IPS-11a (cell line): ENCODE measurements around the gene PEX14.

ENCODE experiments used
- H3K4me3 ChIP-seq: one replicate; pipeline ENCODE4 v1.5.1; 2013; ENCODE audit warnings: low read depth, low read length, control low read depth

PEX14 gene

GRCh38 chr1:10538646-10539355, 64.1 kb downstream of the PEX14 start:
- H3K4me3 ChIP-seq, result no peak overlapping the region

DNA sequence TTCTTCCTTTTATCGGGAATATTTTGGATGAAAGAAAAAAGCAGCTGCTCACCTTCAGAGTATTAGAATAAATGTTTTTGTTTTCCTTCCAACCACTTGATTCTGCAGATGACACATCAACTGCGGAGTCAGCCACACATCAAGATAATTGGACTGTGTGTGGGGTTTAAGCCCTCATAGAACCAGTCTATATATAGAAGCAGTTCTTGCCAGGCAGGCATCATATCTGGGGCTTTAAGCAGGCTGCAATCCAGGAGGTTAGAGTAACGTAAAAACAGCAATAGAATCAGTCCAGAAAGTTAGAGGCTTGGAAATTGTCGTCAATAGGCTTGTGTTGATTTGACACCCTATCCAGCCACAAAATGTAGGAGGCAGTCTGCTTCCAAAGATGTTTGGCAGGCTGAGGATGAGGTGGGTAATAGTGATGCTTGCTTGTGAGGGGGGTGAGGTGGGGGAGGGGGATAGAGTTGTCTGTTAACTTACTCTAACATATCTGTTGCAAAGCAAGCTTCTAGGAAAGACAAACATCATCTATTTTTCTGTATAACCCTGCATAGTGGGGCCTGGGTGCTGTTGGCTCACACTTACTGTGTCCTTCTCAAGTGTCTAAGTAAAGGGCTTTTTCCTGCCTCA, 64.8 kb downstream of the PEX14 start:
- H3K4me3 ChIP-seq, result no peak overlapping the region

DNA sequence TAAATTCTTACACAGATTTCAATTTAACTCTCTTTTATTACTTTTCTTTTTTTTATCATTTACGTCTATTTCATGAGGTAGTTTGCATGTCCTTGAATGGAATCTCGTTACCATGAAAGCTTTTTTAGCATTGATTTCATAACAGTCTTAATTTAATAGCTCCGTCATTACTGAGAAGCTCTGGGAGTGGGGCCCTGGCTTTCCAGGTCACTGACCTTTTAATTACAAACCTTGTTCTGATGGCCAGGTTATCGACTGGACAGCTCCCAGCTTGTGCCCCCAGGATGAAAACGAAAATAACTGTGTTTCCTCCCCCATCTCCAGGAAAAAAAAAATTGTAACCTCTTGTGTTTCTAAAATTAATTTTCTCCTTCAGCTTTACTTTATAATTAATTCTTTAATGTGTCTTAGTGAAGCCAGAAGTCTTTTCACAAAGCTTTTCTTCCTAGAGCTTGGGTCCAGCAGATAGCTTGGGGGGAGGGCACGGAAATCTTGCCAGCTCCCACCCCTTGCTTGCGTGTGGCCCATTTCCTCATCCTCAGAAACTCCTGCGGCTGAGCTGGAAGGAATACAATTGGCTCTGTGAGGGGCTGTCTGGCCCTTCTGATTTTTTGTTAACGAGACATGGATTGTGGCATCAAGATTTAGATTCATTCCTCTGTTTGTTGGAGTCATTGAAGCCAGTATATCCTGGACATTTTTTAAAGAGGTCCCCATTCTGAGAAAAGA, 65.7 kb downstream of the PEX14 start:
- no peak overlapping the region for H3K4me3 ChIP-seq

DNA sequence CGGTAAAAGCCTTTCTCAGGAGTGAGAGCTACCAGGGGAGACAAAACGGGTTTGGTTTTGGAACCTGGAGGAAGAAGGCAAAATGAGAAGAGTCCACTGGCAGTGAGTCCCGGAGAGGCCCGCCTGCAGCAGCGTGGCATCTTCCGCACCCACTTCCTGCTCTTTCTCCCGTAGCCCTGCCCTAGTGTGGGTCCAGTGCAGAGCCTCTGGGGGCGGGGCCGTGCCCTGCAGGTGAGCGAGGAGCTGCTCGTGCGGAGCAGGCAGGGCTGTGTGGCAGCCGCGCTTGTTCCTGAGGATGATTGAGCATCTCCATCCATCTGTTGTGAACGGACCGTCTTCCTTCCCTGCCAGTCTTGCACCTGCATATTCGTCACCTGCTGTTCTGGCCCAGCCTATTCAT, 66.5 kb downstream of the PEX14 start:
- H3K4me3 ChIP-seq, result no peak overlapping the region

DNA sequence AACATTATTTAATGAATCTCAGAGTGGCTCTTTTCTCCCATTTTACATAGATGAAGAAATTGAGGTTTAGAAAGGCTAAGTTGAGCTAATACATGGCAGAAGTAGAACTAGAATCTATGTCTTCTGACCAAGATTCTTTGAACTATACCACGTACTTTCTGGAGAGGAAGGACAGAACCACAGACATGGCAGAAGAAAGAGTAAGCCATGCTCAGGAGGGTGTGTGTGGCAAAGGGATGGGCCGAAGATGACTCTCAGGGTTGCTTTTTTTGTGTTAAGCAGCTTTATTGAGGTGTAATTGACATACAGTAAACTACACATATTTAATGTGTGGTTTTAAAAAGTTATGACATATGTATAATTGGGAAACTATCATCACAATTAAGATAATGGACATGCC, 69.5 kb downstream of the PEX14 start:
- no peak overlapping the region for H3K4me3 ChIP-seq

GRCh38 chr1:10546896-10547295, 72.1 kb downstream of the PEX14 start:
- H3K4me3 ChIP-seq, result no peak overlapping the region

- H3K4me3 ChIP-seq, result no peak overlapping the region
Measured at GRCh38 chr1:10549904-10550664, 75.3 kb downstream of the PEX14 start.

GRCh38 chr1:10553118-10553517, 78.4 kb downstream of the PEX14 start:
- no peak overlapping the region for H3K4me3 ChIP-seq

- H3K4me3 ChIP-seq, result no peak overlapping the region
Measured at GRCh38 chr1:10555635-10556429, 81.1 kb downstream of the PEX14 start.

GRCh38 chr1:10556430-10557005, 81.8 kb downstream of the PEX14 start:
- H3K4me3 ChIP-seq, result no peak overlapping the region

GRCh38 chr1:10557714-10558113, 83.0 kb downstream of the PEX14 start:
- no peak overlapping the region for H3K4me3 ChIP-seq

- H3K4me3 ChIP-seq, result no peak overlapping the region
Measured at GRCh38 chr1:10559386-10559785, 84.6 kb downstream of the PEX14 start.

DNA sequence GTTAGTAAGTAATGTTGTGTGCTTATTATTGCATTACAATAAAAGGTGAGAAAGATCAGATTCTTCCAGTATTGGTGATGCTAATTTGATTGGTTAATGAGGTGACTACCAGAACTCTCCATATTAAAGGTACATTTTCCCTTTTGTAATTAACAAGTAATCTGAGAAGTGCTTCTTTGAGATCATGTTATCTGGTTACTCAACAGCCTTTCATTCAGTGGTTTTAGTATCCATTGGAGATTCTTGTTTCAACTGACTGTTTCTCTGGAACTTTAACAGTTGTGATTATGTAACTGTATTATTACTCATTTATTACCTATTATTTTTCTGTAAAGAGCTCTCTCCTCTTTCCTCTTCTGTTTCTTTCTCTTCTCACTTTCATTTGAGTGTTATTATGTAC, 86.7 kb downstream of the PEX14 start:
- H3K4me3 ChIP-seq, result no peak overlapping the region

DNA sequence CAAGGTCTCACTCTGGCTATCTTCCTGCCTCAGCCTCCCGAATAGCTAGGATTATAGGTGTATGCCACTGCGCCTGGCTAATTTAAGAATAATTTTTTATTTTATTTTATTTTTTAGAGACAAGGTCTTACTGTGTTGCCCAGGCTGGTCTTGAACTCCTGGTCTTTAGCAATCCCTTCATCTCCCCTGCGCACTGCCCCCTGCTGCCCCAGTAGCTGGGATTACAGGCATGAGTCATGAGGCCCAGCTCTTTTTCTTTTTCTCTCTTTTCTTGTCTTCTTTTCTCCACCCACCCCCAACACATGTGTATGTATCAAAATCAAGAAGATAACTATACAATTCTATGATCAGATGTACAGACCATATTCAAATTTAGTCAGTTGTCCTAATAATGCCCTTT, 87.2 kb downstream of the PEX14 start:
- no peak overlapping the region for H3K4me3 ChIP-seq

- no peak overlapping the region for H3K4me3 ChIP-seq
Measured at GRCh38 chr1:10564063-10564462, 89.3 kb downstream of the PEX14 start.

DNA sequence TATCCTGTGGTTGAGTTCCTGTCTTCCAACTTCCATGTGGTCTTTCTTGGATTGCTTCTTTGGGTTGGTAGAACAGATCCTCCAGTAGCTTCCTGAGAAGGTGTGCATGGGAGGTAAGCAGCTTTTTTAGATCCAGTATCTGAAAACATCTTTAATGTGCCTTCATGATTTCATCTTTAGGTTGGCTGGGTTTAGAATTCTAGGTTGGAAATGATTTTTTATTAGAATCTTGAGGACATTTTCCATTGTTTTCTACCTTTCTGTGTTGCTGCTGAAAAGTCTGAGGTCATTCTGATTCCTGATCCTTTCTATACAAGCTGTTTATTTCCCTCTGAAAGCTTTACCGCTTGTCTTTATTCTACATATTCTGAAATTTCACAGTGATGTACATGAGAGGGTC, 94.8 kb downstream of the PEX14 start:
- no peak overlapping the region for H3K4me3 ChIP-seq

DNA sequence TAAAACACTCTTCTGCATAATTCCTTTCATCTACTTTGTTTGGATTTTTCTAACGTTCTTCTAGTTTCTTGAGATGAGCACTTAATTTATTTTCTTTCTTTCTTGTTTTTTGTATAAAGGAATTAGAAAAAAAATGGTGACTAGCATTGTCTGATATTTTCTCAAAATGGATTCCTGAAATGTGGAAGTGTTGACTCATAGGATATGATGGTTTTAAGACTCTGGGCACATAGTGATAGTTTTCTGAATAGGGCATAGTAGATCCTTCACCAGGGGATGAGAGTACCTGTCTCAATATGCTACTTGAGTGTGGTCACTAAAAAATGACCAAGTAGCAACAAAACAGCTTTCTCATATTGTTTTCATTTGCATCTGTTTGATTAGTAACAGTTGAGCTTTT, 100.9 kb downstream of the PEX14 start:
- no peak overlapping the region for H3K4me3 ChIP-seq

DNA sequence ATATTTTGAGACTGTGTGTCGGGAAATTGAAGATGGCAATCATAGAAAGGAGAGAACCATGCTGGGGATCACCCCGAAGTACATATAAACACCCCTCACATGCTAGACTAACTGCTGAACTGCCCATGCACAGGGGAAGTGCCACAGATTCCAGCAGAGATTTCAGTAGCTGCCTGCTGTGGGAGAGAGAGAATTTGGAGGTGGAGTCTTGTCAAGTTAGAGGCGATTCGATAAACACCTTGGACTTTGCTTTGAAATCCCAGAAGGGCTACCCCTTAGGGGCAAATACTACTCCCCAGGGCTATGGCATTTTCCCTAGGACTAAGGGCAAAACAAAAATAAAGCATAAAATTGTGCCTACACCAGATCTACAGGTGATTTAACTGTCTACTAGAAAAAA, 103.3 kb downstream of the PEX14 start:
- H3K4me3 ChIP-seq, result no peak overlapping the region

- H3K4me3 ChIP-seq, result no peak overlapping the region
Measured at GRCh38 chr1:10583641-10584040, 108.9 kb downstream of the PEX14 start.

- no peak overlapping the region for H3K4me3 ChIP-seq
Measured at GRCh38 chr1:10585242-10585641, 110.5 kb downstream of the PEX14 start.
